SIG-M5 treated with dmso at 0.1 percent for 504 hours (cell line): ENCODE measurements around the gene FBXO45.
"Not testable (repeated sequence)": the region's sequence is repeated elsewhere in the genome, so short reads cannot be mapped to it uniquely, and the experiment has no call there.

Source experiments
- DNase-seq: peaks from one replicate; lab custom pipeline; 2025; ENCODE audit not compliant: unreplicated experiment; lab: John Stamatoyannopoulos, UW

The FBXO45 gene

GRCh38 chr3:196555295-196555694 is 13.2 kb upstream of the FBXO45 start:
- peak; percentile 9 for DNase-seq

- no peak for DNase-seq
Observed at GRCh38 chr3:196557236-196557635, 11.2 kb upstream of the FBXO45 start.

- peak; percentile 32 for DNase-seq
Observed at GRCh38 chr3:196558476-196558875, 10.0 kb upstream of the FBXO45 start.

GRCh38 chr3:196559826-196560225 is 8.6 kb upstream of the FBXO45 start:
- no peak for DNase-seq

- DNase-seq, result peak; percentile 33
Observed at GRCh38 chr3:196563721-196564225, 4.7 kb upstream of the FBXO45 start.

- DNase-seq, result peak; percentile 58
Observed at GRCh38 chr3:196569003-196569516, 600 bp downstream of the FBXO45 start.

- not testable (repeated sequence) for DNase-seq
Observed at GRCh38 chr3:196570332-196570731, 1.9 kb downstream of the FBXO45 start.

- DNase-seq, result no peak
Observed at GRCh38 chr3:196572389-196572788, 3.9 kb downstream of the FBXO45 start.

- no peak for DNase-seq
Observed at GRCh38 chr3:196585044-196585757, 16.7 kb downstream of the FBXO45 start.

- no peak for DNase-seq
Observed at GRCh38 chr3:196590279-196590678, 21.8 kb downstream of the FBXO45 start.

- no peak for DNase-seq
Observed at GRCh38 chr3:196596355-196596754, 27.9 kb downstream of the FBXO45 start.

GRCh38 chr3:196597971-196598733 is 29.7 kb downstream of the FBXO45 start:
- DNase-seq, result not testable (repeated sequence)

- DNase-seq, result no peak
Observed at GRCh38 chr3:196599734-196600128, 31.3 kb downstream of the FBXO45 start.

- no peak for DNase-seq
Observed at GRCh38 chr3:196600359-196600758, 31.9 kb downstream of the FBXO45 start.

- no peak for DNase-seq
Observed at GRCh38 chr3:196602673-196603072, 34.2 kb downstream of the FBXO45 start.

GRCh38 chr3:196603683-196604082 is 35.2 kb downstream of the FBXO45 start:
- DNase-seq, result no peak

GRCh38 chr3:196604548-196604947 is 36.1 kb downstream of the FBXO45 start:
- no peak for DNase-seq

- DNase-seq, result no peak
Observed at GRCh38 chr3:196608693-196609092, 40.2 kb downstream of the FBXO45 start.

GRCh38 chr3:196609343-196609775 is 40.9 kb downstream of the FBXO45 start:
- DNase-seq, result peak; percentile 99

- DNase-seq, result peak; percentile 44
Observed at GRCh38 chr3:196609805-196610515, 41.5 kb downstream of the FBXO45 start.

GRCh38 chr3:196611761-196612483 is 43.5 kb downstream of the FBXO45 start:
- no peak for DNase-seq
